OCI-LY1 (cell line): ENCODE measurements around the gene USP53.
"Not testable (repeated sequence)": the region's sequence is repeated elsewhere in the genome, so short reads cannot be mapped to it uniquely, and the experiment has no call there.

Source experiments
- H2AFZ ChIP-seq: fragments of 200-600 bp; sonication (generic), shearing (Covaris generic); 2 replicates; pipeline ENCODE4 v1.6.0; 2014; ENCODE audit warnings: antibody characterized with exemption, mild to moderate bottlenecking, low read length
- H3F3A ChIP-seq: fragments of 200-600 bp; sonication (generic), shearing (Covaris generic); 2 replicates; pipeline ENCODE4 v1.6.0; 2014; ENCODE audit warnings: mild to moderate bottlenecking, antibody characterized with exemption, low read length, moderate library complexity; ENCODE audit not compliant: insufficient read depth
- H3K27ac ChIP-seq: fragments of 200-600 bp; sonication (generic); 2 replicates; pipeline ENCODE4 v1.5.1; 2014; ENCODE audit warnings: low read length, mixed run types, mild to moderate bottlenecking, low read depth; ENCODE audit not compliant: poor library complexity, severe bottlenecking
- H3K27me3 ChIP-seq: fragments of 200-600 bp; sonication (generic); 2 replicates; pipeline ENCODE4 v1.6.0; 2014; ENCODE audit warnings: antibody characterized with exemption, mild to moderate bottlenecking, low read length, moderate library complexity; ENCODE audit not compliant: insufficient read depth
- H3K36me3 ChIP-seq: fragments of 200-600 bp; sonication (generic); 2 replicates; pipeline ENCODE4 v1.6.1; 2014; ENCODE audit warnings: mild to moderate bottlenecking, antibody characterized with exemption, low read length, moderate library complexity, mixed read lengths; ENCODE audit not compliant: insufficient read depth
- H3K4me1 ChIP-seq: fragments of 200-600 bp; sonication (generic); 2 replicates; pipeline ENCODE4 v1.5.1; 2014; ENCODE audit warnings: mild to moderate bottlenecking, low read length, moderate library complexity; ENCODE audit not compliant: insufficient read depth, severe bottlenecking
- H3K4me2 ChIP-seq: fragments of 200-600 bp; sonication (generic), shearing (Covaris generic); 2 replicates; pipeline ENCODE4 v1.6.1; 2014; ENCODE audit warnings: low read length
- H3K4me3 ChIP-seq: fragments of 200-600 bp; sonication (generic); 2 replicates; pipeline ENCODE4 v1.5.1; 2014; ENCODE audit warnings: low read length, low read depth, mild to moderate bottlenecking, mixed read lengths; ENCODE audit not compliant: poor library complexity, severe bottlenecking
- H3K79me2 ChIP-seq: fragments of 200-600 bp; shearing (Covaris generic); 2 replicates; pipeline ENCODE4 v1.6.1; 2016; ENCODE audit warnings: mixed run types, low read length, mixed read lengths; ENCODE audit not compliant: insufficient read depth
- H3K9ac ChIP-seq: fragments of 200-600 bp; sonication (generic), shearing (Covaris generic); 2 replicates; pipeline ENCODE4 v1.6.1; 2014; ENCODE audit warnings: mild to moderate bottlenecking, low read length, mixed read lengths
- H3K9me2 ChIP-seq: fragments of 200-600 bp; sonication (generic), shearing (Covaris generic); 2 replicates; pipeline ENCODE4 v1.6.1; 2014; ENCODE audit warnings: low read depth, mild to moderate bottlenecking, low read length, mixed read lengths
- H3K9me3 ChIP-seq: fragments of 200-600 bp; shearing (Covaris generic); 2 replicates; pipeline ENCODE4 v1.6.1; 2014; ENCODE audit warnings: low read length, mixed read lengths
- H4K20me1 ChIP-seq: fragments of 200-600 bp; sonication (generic), shearing (Covaris generic); 2 replicates; pipeline ENCODE4 v1.6.0; 2016; ENCODE audit warnings: mild to moderate bottlenecking, low read length; ENCODE audit not compliant: insufficient read depth
- CTCF ChIP-seq: fragments of 200-600 bp; sonication (generic), shearing (Covaris generic); IDR thresholded peaks from 2 replicates; pipeline ENCODE4 v1.5.1; 2017; ENCODE audit warnings: mild to moderate bottlenecking, antibody characterized with exemption, low read length, moderate library complexity, mixed read lengths
- EZH2 ChIP-seq: fragments of 200-600 bp; sonication (generic), shearing (Covaris generic); IDR thresholded peaks from 2 replicates; pipeline ENCODE4 v1.8.0; 2017; ENCODE audit warnings: borderline replicate concordance, mixed run types, mild to moderate bottlenecking, antibody characterized with exemption, low read length, moderate library complexity, mixed read lengths

USP53 gene

GRCh38 chr4:119329835-119330620 lies 117.5 kb downstream of the USP53 start:
- no peaks in the 10 kb centered on the region for H3K9me3 ChIP-seq
- H3F3A ChIP-seq = no peaks in the 10 kb centered on the region
- H3K36me3 ChIP-seq = no peaks in the 10 kb centered on the region
- H4K20me1 ChIP-seq = no peaks in the 10 kb centered on the region
- no peak overlapping the region for H2AFZ ChIP-seq
- TF ChIP-seq EZH2 (no peak), CTCF (no peak)
- H3K4me3 ChIP-seq = no peak overlapping the region
- H3K27ac ChIP-seq = no peak overlapping the region
- no peaks in the 10 kb centered on the region for H3K9me2 ChIP-seq
- H3K4me2 ChIP-seq = no peak overlapping the region
- H3K27me3 ChIP-seq = no peaks in the 10 kb centered on the region
- no peak overlapping the region for H3K9ac ChIP-seq
- no peaks in the 10 kb centered on the region for H3K4me1 ChIP-seq
- H3K79me2 ChIP-seq = no peaks in the 10 kb centered on the region

DNA sequence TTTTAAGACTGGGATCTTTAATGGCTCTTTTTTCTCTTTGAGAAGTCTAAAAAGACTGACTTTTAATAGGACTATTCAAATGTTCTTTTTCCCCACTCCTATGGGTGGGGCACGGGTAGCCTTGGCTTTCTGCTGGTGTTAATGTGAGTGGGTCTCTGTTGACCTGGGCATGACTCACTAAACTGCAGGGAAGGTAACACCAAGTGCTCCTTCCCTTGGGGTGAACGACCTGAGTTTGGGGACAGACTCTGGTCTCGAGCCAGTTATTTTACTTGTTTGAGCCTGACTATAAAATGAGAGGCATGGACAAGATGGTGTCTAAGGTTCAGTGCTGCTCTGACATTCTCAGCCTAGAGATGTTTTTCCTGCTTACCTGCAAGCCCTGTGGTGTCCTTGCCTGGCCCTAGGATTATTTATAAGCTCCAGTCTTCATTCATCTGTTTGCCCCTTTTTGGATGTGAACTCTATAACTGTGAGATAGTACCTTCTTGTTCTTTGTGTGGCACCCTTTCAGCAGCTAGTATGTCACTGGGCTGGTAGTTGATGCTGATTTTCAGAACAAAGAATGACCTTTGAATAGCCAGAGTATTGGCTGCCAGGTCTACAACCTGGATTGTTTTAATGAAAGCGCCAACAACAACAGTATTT lies 123.9 kb downstream of the USP53 start:
- not testable (repeated sequence) for H3K36me3 ChIP-seq, H3K27me3 ChIP-seq, H3F3A ChIP-seq, H4K20me1 ChIP-seq, H3K27ac ChIP-seq, H3K9me3 ChIP-seq, H3K4me1 ChIP-seq, H3K4me2 ChIP-seq, H2AFZ ChIP-seq, H3K9ac ChIP-seq, H3K9me2 ChIP-seq, H3K79me2 ChIP-seq, H3K4me3 ChIP-seq

DNA sequence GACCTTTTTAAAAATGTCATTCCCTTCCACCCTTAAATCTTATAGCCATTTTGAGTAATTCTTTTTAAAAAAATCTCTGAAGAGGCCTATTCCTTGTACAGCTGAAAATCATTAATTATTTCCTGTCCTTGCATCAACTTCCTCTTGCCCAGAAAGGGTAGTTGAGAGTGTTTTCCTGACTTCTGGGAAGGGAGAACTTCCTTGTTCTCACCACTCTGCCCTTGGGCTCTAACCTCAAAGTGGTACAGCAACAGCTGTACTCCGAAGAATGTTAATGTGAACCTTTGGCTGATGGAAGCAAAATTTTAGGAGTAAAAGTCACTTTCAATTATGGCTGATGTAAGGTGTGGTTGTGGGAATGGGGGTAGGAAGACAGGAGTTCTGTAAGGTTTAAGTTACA lies 124.5 kb downstream of the USP53 start:
- Histone ChIP-seq H3K79me2 (no peaks in the 10 kb centered on the region), H3K27me3 (no peaks in the 10 kb centered on the region), H3K9me3 (no peaks in the 10 kb centered on the region), H4K20me1 (no peaks in the 10 kb centered on the region), H3K27ac (no peak overlapping the region), H3K9me2 (no peaks in the 10 kb centered on the region), H3K4me2 (no peak overlapping the region), H2AFZ (no peak overlapping the region), H3F3A (no peaks in the 10 kb centered on the region), H3K36me3 (no peaks in the 10 kb centered on the region), H3K4me3 (no peak overlapping the region), H3K9ac (no peak overlapping the region), H3K4me1 (no peaks in the 10 kb centered on the region)
- TF ChIP-seq CTCF (no peak), EZH2 (no peak)

- H4K20me1 ChIP-seq, H3K27ac ChIP-seq: not testable (repeated sequence)
Measured at GRCh38 chr4:119339895-119340294, 127.4 kb downstream of the USP53 start.

GRCh38 chr4:119343293-119343692 lies 130.8 kb downstream of the USP53 start:
- H3K9me3 ChIP-seq = not testable (repeated sequence)

More at GRCh38 chr4:119339895-119340294, 127.4 kb downstream of the USP53 start:
- H3F3A ChIP-seq, H3K4me2 ChIP-seq, H3K27me3 ChIP-seq, H3K9me2 ChIP-seq, H3K4me3 ChIP-seq, H3K79me2 ChIP-seq, H3K4me1 ChIP-seq, H3K36me3 ChIP-seq, H3K9me3 ChIP-seq, H3K9ac ChIP-seq, H2AFZ ChIP-seq: not testable (repeated sequence)

More at GRCh38 chr4:119343293-119343692, 130.8 kb downstream of the USP53 start:
- not testable (repeated sequence) for H3K79me2 ChIP-seq, H3K9me2 ChIP-seq, H3K4me2 ChIP-seq, H3K4me1 ChIP-seq, H3K4me3 ChIP-seq, H3F3A ChIP-seq, H2AFZ ChIP-seq, H3K27ac ChIP-seq, H3K9ac ChIP-seq, H4K20me1 ChIP-seq, H3K27me3 ChIP-seq, H3K36me3 ChIP-seq
